Neutrophil (primary cell): ENCODE measurements around the gene STK31.
"Not testable (repeated sequence)": the region's sequence is repeated elsewhere in the genome, so short reads cannot be mapped to it uniquely, and the experiment has no call there.

Experiments
- H3K27ac ChIP-seq: fragments of 200-600 bp; sonication (generic); 2 replicates; pipeline ENCODE4 v1.5.1; 2016; ENCODE audit warnings: mild to moderate bottlenecking, moderate library complexity
- H3K27me3 ChIP-seq: fragments of 200-600 bp; sonication (generic); 2 replicates; pipeline ENCODE4 v1.6.0; 2016; ENCODE audit warnings: mild to moderate bottlenecking
- H3K36me3 ChIP-seq: fragments of 200-600 bp; sonication (generic); 2 replicates; pipeline ENCODE4 v1.5.1; 2017
- H3K4me1 ChIP-seq, 2 experiments: fragments of 200-600 bp in 1 of 2; sonication (generic) in 1 of 2; 1 replicate in 1 of 2; 2 replicates in 1 of 2; pipeline versions ENCODE4 v1.5.1 to v1.6.1; 2013 to 2016; ENCODE audit warnings: low read depth in 1 of 2, low read length in 1 of 2, mild to moderate bottlenecking in 1 of 2, moderate library complexity in 1 of 2; ENCODE audit not compliant: control insufficient read depth in 1 of 2, insufficient read depth in 1 of 2
- H3K4me3 ChIP-seq, 2 experiments: fragments of 200-600 bp in 1 of 2; sonication (generic) in 1 of 2; 1 replicate in 1 of 2; 2 replicates in 1 of 2; pipeline ENCODE4 v1.5.1; 2013 to 2016; ENCODE audit warnings: low read depth in 1 of 2, low read length in 1 of 2, mild to moderate bottlenecking in 1 of 2, moderate library complexity in 1 of 2
- H3K9me3 ChIP-seq: fragments of 200-600 bp; sonication (generic); 2 replicates; pipeline ENCODE4 v1.5.1; 2016
- CTCF ChIP-seq: fragments of 200-600 bp; sonication (generic); IDR thresholded peaks from 2 replicates; pipeline ENCODE4 v1.5.1; 2016; ENCODE audit warnings: antibody characterized with exemption

The STK31 gene

GRCh38 chr7:23802720-23803397 is 92.8 kb downstream of the STK31 start:
- TF ChIP-seq CTCF, result no peak
- no peak overlapping the region for H3K27ac ChIP-seq
- H3K4me1 ChIP-seq, result no peaks in the 10 kb centered on the region
- H3K36me3 ChIP-seq, result no peaks in the 10 kb centered on the region
- H3K9me3 ChIP-seq, result no peaks in the 10 kb centered on the region
- H3K4me3 ChIP-seq, result no peak overlapping the region
- no peaks in the 10 kb centered on the region for H3K27me3 ChIP-seq

- H3K4me1 ChIP-seq, result no peaks in the 10 kb centered on the region
- H3K4me3 ChIP-seq, result no peak overlapping the region
- H3K9me3 ChIP-seq, result no peaks in the 10 kb centered on the region
- H3K36me3 ChIP-seq, result no peaks in the 10 kb centered on the region
- H3K27me3 ChIP-seq, result no peaks in the 10 kb centered on the region
- TF ChIP-seq CTCF, result no peak
- no peak overlapping the region for H3K27ac ChIP-seq
These were observed 94.7 kb downstream of the STK31 start for GRCh38 chr7:23804707-23805106.

GRCh38 chr7:23808421-23808820 is 98.4 kb downstream of the STK31 start:
- no peaks in the 10 kb centered on the region for H3K4me1 ChIP-seq
- no peak overlapping the region for H3K4me3 ChIP-seq
- H3K27ac ChIP-seq, result no peak overlapping the region
- no peaks in the 10 kb centered on the region for H3K9me3 ChIP-seq
- no peak for TF ChIP-seq CTCF
- no peaks in the 10 kb centered on the region for H3K27me3 ChIP-seq
- H3K36me3 ChIP-seq, result no peaks in the 10 kb centered on the region

GRCh38 chr7:23810099-23810498 is 100.1 kb downstream of the STK31 start:
- Histone ChIP-seq H3K27me3 (no peaks in the 10 kb centered on the region), H3K27ac (no peak overlapping the region)

GRCh38 chr7:23811540-23811939 is 101.5 kb downstream of the STK31 start:
- no peaks in the 10 kb centered on the region for H3K9me3 ChIP-seq
- H3K27ac ChIP-seq, result no peak overlapping the region
- TF ChIP-seq CTCF, result no peak
- H3K4me3 ChIP-seq, result no peak overlapping the region
- H3K27me3 ChIP-seq, result no peaks in the 10 kb centered on the region
- H3K4me1 ChIP-seq, result no peaks in the 10 kb centered on the region
- no peaks in the 10 kb centered on the region for H3K36me3 ChIP-seq

More at GRCh38 chr7:23810099-23810498, 100.1 kb downstream of the STK31 start:
- H3K4me3 ChIP-seq, result no peak overlapping the region
- no peak for TF ChIP-seq CTCF
- no peaks in the 10 kb centered on the region for H3K36me3 ChIP-seq
- no peaks in the 10 kb centered on the region for H3K4me1 ChIP-seq
- no peaks in the 10 kb centered on the region for H3K9me3 ChIP-seq

- not testable (repeated sequence) for H3K27me3 ChIP-seq, H3K4me1 ChIP-seq, H3K9me3 ChIP-seq, H3K4me3 ChIP-seq, H3K27ac ChIP-seq, H3K36me3 ChIP-seq
These were observed 118.1 kb downstream of the STK31 start for GRCh38 chr7:23828125-23828524.

GRCh38 chr7:23832733-23833132 is 122.7 kb downstream of the STK31 start:
- H3K27ac ChIP-seq, H3K36me3 ChIP-seq, H3K4me3 ChIP-seq, H3K9me3 ChIP-seq, H3K4me1 ChIP-seq, H3K27me3 ChIP-seq: not testable (repeated sequence)
